ENCODE results near the gene EHD4. TPM values are rescaled to one million over a fixed set of nuclear protein-coding genes. Genes with fewer than 3 reads are reported as not detected.

EHD4 gene
- total RNA-seq, 1 experiment from 2014 or later = 20.2 TPM

- H3K27me3 Mint-ChIP-seq (ENCODE audit: unreplicated experiment) = no peaks in the 10 kb centered on the region
- DNase-seq = no peak
- CTCF ChIA-PET = interaction anchor here (2.0 kb wide), 1 partner anchor 120 kb away, joined by 5 read pairs; the partner anchor contains the start of gene MAPKBP1
- no peak overlapping the region for H3K27ac Mint-ChIP-seq (ENCODE audit: unreplicated experiment)
- H3K4me1 Mint-ChIP-seq (ENCODE audit: low read depth, unreplicated experiment) = no peaks in the 10 kb centered on the region
- no peak overlapping the region for H3K4me3 Mint-ChIP-seq (ENCODE audit: low read depth, unreplicated experiment)
- no peak for TF ChIP-seq CTCF (IDR thresholded peaks at IDR 0.05; ENCODE audit: unreplicated experiment)
- no peaks in the 10 kb centered on the region for H3K9me3 Mint-ChIP-seq (ENCODE audit: low read depth, unreplicated experiment)
- no TSS peak for BruUV-seq (replicated peaks)
- peaks cover 7% of the 10 kb centered on the region for H3K36me3 Mint-ChIP-seq (ENCODE audit: insufficient read depth, unreplicated experiment)
- intact Hi-C loops (cut with micrococcal nuclease; ENCODE audit: unreplicated experiment) = no loop called here
Measured at GRCh38 chr15:41894251-41894790, 78.0 kb downstream of the EHD4 start.

- Mint-ChIP-seq H3K9me3 (ENCODE audit: low read depth, unreplicated experiment) (no peaks in the 10 kb centered on the region), H3K27me3 (ENCODE audit: unreplicated experiment) (no peaks in the 10 kb centered on the region), H3K27ac (ENCODE audit: unreplicated experiment) (no peak within 1 kb of the TSS), H3K36me3 (ENCODE audit: insufficient read depth, unreplicated experiment) (peaks cover 7% of the 10 kb centered on the region), H3K4me3 (ENCODE audit: low read depth, unreplicated experiment) (peak within 1 kb of the TSS; percentile 54), H3K4me1 (ENCODE audit: low read depth, unreplicated experiment) (no peaks in the 10 kb centered on the region)
- peak; percentile 13 for DNase-seq
- CTCF ChIA-PET = interaction anchor here (0.6 kb wide), 1 partner anchor 11 kb away, joined by 3 read pairs; no protein-coding TSS in a partner anchor
- intact Hi-C loops (cut with micrococcal nuclease; ENCODE audit: unreplicated experiment) = no loop called here
- BruUV-seq (replicated peaks) = no TSS peak
- no peak for TF ChIP-seq CTCF (IDR thresholded peaks at IDR 0.05; ENCODE audit: unreplicated experiment)
Measured at GRCh38 chr15:41893422-41894250, 78.7 kb downstream of the EHD4 start, which contains the start of gene SPTBN5. TSS of gene SPTBN5 (minus strand) at chr15:41894053. CDS start at chr15:41893497, 556 bp downstream.

DNA sequence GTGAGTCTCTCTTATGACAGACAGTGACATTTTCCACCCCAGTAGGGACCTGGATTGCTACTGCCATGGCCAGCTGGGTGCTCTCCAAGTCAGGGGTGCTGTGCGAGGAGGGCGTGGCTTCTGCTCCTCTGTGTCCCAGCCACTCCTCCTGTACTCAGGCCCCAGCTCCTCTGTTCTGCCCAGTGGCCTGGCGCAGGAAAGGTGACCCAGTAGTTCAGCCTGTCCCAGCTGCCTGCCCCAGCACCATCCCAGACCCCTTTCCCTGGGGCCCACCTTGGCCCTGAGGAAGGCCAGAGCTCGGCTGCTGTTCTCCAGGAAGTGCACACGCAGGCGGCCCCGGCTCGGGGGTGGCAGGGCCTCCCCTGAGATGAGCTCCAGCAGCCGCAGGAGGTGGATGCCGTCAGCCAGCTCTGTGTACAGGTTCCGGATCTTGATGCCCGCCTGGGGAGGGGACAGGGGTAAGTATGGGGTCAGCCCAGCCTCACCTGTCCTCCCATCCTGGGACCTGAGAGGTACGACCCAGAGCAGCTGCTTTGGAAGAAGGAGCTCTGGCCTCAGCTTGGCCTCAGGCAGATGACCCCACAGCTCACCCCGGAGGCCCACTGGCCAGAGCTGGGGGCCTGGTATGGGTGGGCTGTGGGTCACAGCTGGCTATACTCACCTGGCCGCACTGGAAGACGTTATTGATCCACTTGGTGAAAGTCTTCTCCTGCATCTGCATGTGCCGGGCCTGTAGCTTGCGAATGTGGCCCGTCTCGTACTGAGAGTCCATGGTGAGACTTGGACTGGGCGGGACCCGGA, 79.5 kb downstream of the EHD4 start:
- H3K27me3 Mint-ChIP-seq (ENCODE audit: unreplicated experiment) = no peaks in the 10 kb centered on the region
- no peak for DNase-seq
- no TSS peak for BruUV-seq (replicated peaks)
- H3K9me3 Mint-ChIP-seq (ENCODE audit: low read depth, unreplicated experiment) = no peaks in the 10 kb centered on the region
- no peak overlapping the region for H3K27ac Mint-ChIP-seq (ENCODE audit: unreplicated experiment)
- TF ChIP-seq CTCF (IDR thresholded peaks at IDR 0.05; ENCODE audit: unreplicated experiment) = no peak
- peaks cover 7% of the 10 kb centered on the region for H3K36me3 Mint-ChIP-seq (ENCODE audit: insufficient read depth, unreplicated experiment)
- no peaks in the 10 kb centered on the region for H3K4me1 Mint-ChIP-seq (ENCODE audit: low read depth, unreplicated experiment)
- CTCF ChIA-PET = interaction anchor here (0.6 kb wide), 1 partner anchor 10 kb away, joined by 3 read pairs; no protein-coding TSS in a partner anchor
- intact Hi-C loops (cut with micrococcal nuclease; ENCODE audit: unreplicated experiment) = no loop called here
- no peak overlapping the region for H3K4me3 Mint-ChIP-seq (ENCODE audit: low read depth, unreplicated experiment)

GRCh38 chr15:41891946-41892345, 80.4 kb downstream of the EHD4 start:
- Mint-ChIP-seq H3K36me3 (ENCODE audit: insufficient read depth, unreplicated experiment) (peaks cover 7% of the 10 kb centered on the region), H3K4me3 (ENCODE audit: low read depth, unreplicated experiment) (no peak overlapping the region), H3K27ac (ENCODE audit: unreplicated experiment) (no peak overlapping the region), H3K9me3 (ENCODE audit: low read depth, unreplicated experiment) (no peaks in the 10 kb centered on the region), H3K4me1 (ENCODE audit: low read depth, unreplicated experiment) (no peaks in the 10 kb centered on the region), H3K27me3 (ENCODE audit: unreplicated experiment) (no peaks in the 10 kb centered on the region)
- BruUV-seq (replicated peaks) = no TSS peak
- no peak for TF ChIP-seq CTCF (IDR thresholded peaks at IDR 0.05; ENCODE audit: unreplicated experiment)
- CTCF ChIA-PET = no interaction called here
- DNase-seq = no peak
- intact Hi-C loops (cut with micrococcal nuclease; ENCODE audit: unreplicated experiment) = no loop called here

Measured in Calu3 (cell line).